Endothelial cell of umbilical vein (primary cell): ENCODE measurements around the gene KLRD1. TPM values are rescaled to one million over a fixed set of nuclear protein-coding genes. Genes with fewer than 3 reads are reported as not detected.
"Not testable (repeated sequence)": the region's sequence is repeated elsewhere in the genome, so short reads cannot be mapped to it uniquely, and the experiment has no call there.

Experiments used
- BruUV-seq: library from RNA; stranded (reverse); fragments of 400-500 nt; replicated peaks from 2 replicates; lab custom pipeline; 2021; lab: Mats Ljungman, UMichigan
- CTCF ChIA-PET: fragments of 300-600, 350-600 bp; sonication (Branson Sonifier 250); formaldehyde crosslinking; loops from one replicate; lab custom pipeline; 2021; ENCODE audit warnings: antibody characterized with exemption, inconsistent platforms; lab: Charles Lee
- POLR2A ChIA-PET: fragments of 300-600, 350-600 bp; sonication (Branson Sonifier 250); formaldehyde crosslinking; loops from one replicate; lab custom pipeline; 2021; ENCODE audit warnings: antibody characterized with exemption, inconsistent platforms; lab: Charles Lee
- DNase-seq: peaks from one replicate; pipeline ENCODE4 v3.0.0-alpha.2; 2011; ENCODE audit warnings: low read depth, low spot score
- FAIRE-seq: peaks from 2 replicates; lab custom pipeline; 2011; peaks lifted over from hg19 to GRCh38; lab: Jason Lieb, UNC
- H2AFZ ChIP-seq: 2 replicates; pipeline ENCODE4 v1.6.0; 2012; ENCODE audit warnings: low read depth, low read length, control low read depth, inconsistent platforms
- H3K27ac ChIP-seq: 2 replicates; pipeline ENCODE4 v1.5.1; 2011; ENCODE audit warnings: low read depth, mild to moderate bottlenecking, control low read depth, low read length, moderate library complexity; ENCODE audit not compliant: insufficient read depth
- H3K27me3 ChIP-seq, 2 experiments: 2 replicates each; pipeline versions ENCODE4 v1.6.0 to v1.6.1; 2011; ENCODE audit warnings: low read length in 2 of 2, mixed read lengths in 1 of 2; ENCODE audit not compliant: control insufficient read depth in 2 of 2, insufficient read depth in 2 of 2
- H3K36me3 ChIP-seq, 2 experiments: 2 replicates in 1 of 2; 3 replicates in 1 of 2; pipeline ENCODE4 v1.5.1; 2011; ENCODE audit warnings: low read length in 2 of 2, mild to moderate bottlenecking in 1 of 2, moderate library complexity in 1 of 2; ENCODE audit not compliant: control insufficient read depth in 2 of 2, insufficient read depth in 2 of 2; ENCODE audit errors: extremely low read depth in 1 of 2
- H3K4me1 ChIP-seq: 3 replicates; pipeline ENCODE4 v1.5.1; 2011; ENCODE audit warnings: mild to moderate bottlenecking, low read length; ENCODE audit not compliant: control insufficient read depth, insufficient read depth; ENCODE audit errors: extremely low read depth
- H3K4me2 ChIP-seq: 2 replicates; pipeline ENCODE4 v1.6.1; 2011; ENCODE audit warnings: low read length, control low read depth, mixed read lengths; ENCODE audit not compliant: insufficient read depth
- H3K4me3 ChIP-seq, 3 experiments: fragments of 200-600 bp in 1 of 3; sonication (generic), shearing (Covaris generic) in 1 of 3; replicated peaks in 1 of 3; 2 replicates each; pipeline ENCODE4 v1.5.1; 2011 to 2016; ENCODE audit warnings: control low read depth in 3 of 3, low read length in 3 of 3, mild to moderate bottlenecking in 2 of 3, inconsistent platforms in 1 of 3, low read depth in 1 of 3, moderate library complexity in 1 of 3; ENCODE audit not compliant: insufficient read depth in 1 of 3
- H3K79me2 ChIP-seq: 2 replicates; pipeline ENCODE4 v1.6.0; 2012; ENCODE audit warnings: low read length, inconsistent platforms; ENCODE audit not compliant: control insufficient read depth, insufficient read depth
- H3K9ac ChIP-seq: replicated peaks from 2 replicates; pipeline ENCODE3; 2011; ENCODE audit warnings: low read length, control low read depth; ENCODE audit not compliant: insufficient read depth; ENCODE audit errors: extremely low read depth
- H3K9me1 ChIP-seq: replicated peaks from 3 replicates; pipeline ENCODE4 v1.6.0; 2011; ENCODE audit warnings: mild to moderate bottlenecking, low read length; ENCODE audit not compliant: control insufficient read depth, insufficient read depth; ENCODE audit errors: extremely low read depth
- H3K9me3 ChIP-seq: replicated peaks from 2 replicates; pipeline ENCODE4 v1.5.1; 2012; ENCODE audit warnings: low read length, inconsistent platforms; ENCODE audit not compliant: control insufficient read depth, insufficient read depth
- H4K20me1 ChIP-seq: replicated peaks from 2 replicates; pipeline ENCODE3; 2011; ENCODE audit warnings: mild to moderate bottlenecking, low read length; ENCODE audit not compliant: control insufficient read depth, insufficient read depth; ENCODE audit errors: extremely low read depth
- EZH2 ChIP-seq: IDR thresholded peaks from 2 replicates; pipeline ENCODE4 v1.6.1; 2012; ENCODE audit warnings: borderline replicate concordance, low read depth, mild to moderate bottlenecking, moderate library complexity, low read length, inconsistent platforms; ENCODE audit not compliant: severe bottlenecking
- FOS ChIP-seq: IDR thresholded peaks from 2 replicates; pipeline ENCODE4 v1.6.1; 2011; ENCODE audit warnings: mild to moderate bottlenecking, low read length, moderate library complexity, borderline replicate concordance; ENCODE audit not compliant: insufficient read depth
- GATA2 ChIP-seq: IDR thresholded peaks from 2 replicates; pipeline ENCODE4 v1.7.0; 2011; ENCODE audit warnings: low read depth, mild to moderate bottlenecking, moderate library complexity, mixed read lengths, low read length; ENCODE audit not compliant: insufficient read length, insufficient read depth
- JUN ChIP-seq: IDR thresholded peaks from 2 replicates; pipeline ENCODE4 v1.6.1; 2011; ENCODE audit warnings: borderline replicate concordance, low read depth; ENCODE audit not compliant: insufficient read length, insufficient read depth
- MYC ChIP-seq: IDR thresholded peaks from one replicate; pipeline ENCODE4 v1.6.1; 2011; ENCODE audit warnings: mild to moderate bottlenecking, low read depth, low read length
- POLR2A ChIP-seq: IDR thresholded peaks from 2 replicates; pipeline ENCODE4 v1.6.1; 2012; ENCODE audit warnings: low read depth, mild to moderate bottlenecking, control low read depth, low read length
- POLR2AphosphoS5 ChIP-seq: IDR thresholded peaks from 2 replicates; pipeline ENCODE4 v1.6.1; 2012; ENCODE audit warnings: low read depth, mild to moderate bottlenecking, control low read depth, low read length, moderate library complexity; ENCODE audit not compliant: insufficient read depth
- dilution Hi-C: fragments of 300-500 bp; cut with MboI; formaldehyde crosslinking; loops from one replicate; pipeline ENCODE4 v1.15.0; 2019; ENCODE audit warnings: low sequenced_read_pairs; ENCODE audit not compliant: extremely low pct_ligation_motif_present
- intact Hi-C: fragments of 100-400 bp; cut with micrococcal nuclease; formaldehyde crosslinking; loops from one replicate; pipeline ENCODE4 v1.10.0; 2022
- polyA plus RNA-seq, 4 experiments: library from polyadenylated mRNA; depleted of rRNA in 3 of 4; stranded (reverse) in 3 of 4; unstranded in 1 of 4; fragments of >200 nt; gene quantifications; 2 replicates each; pipeline versions ENCODE4 v1.2.1 to v1.2.3, GENCODE V29; 2011 to 2012; ENCODE audit warnings: missing spikeins in 1 of 4
- total RNA-seq: library from RNA; stranded (reverse); gene quantifications from 2 replicates; pipeline ENCODE4 v1.2.3, GENCODE V29; 2021
- TF ChIP-seq, protein P1 (sequence below): IDR thresholded peaks from 2 replicates; pipeline ENCODE4 v1.6.1; 2011; ENCODE audit not compliant: insufficient read depth, insufficient read length
- TF ChIP-seq, protein P2 (sequence below), 2 donors: IDR thresholded peaks; 1 replicate in 1 of 2; 2 replicates in 1 of 2; pipeline ENCODE4 v1.5.1; 2011; ENCODE audit warnings: low read length in 2 of 2, mild to moderate bottlenecking in 2 of 2, moderate library complexity in 2 of 2, control low read depth in 1 of 2, inconsistent platforms in 1 of 2, low read depth in 1 of 2; ENCODE audit not compliant: insufficient read depth in 1 of 2; ENCODE audit errors: extremely low read depth in 1 of 2

The KLRD1 gene
- total and polyA plus RNA-seq, 2 donors (not counting 3 experiments of a cell fraction or from before 2014, with no cell fraction given): 0.13 to 0.15 TPM

DNA sequence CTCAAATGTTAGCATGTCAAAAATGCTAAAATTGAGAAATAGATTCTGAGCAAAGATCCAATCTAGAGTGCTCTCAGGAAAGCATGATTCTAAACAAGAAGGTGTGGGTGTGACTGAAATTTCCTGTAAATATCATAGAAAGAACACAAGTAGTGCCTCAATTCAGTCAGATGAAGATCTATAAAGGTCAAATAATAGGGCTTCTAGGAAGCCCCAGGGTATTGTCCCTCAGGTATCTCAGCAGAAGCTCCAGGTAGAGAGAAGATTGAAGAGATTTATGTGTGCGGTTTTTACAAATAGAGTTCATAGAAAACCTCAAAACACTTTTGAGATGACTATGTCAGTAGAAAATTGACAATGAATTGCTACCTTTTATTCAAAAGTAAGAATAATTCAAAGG, 13.0 kb downstream of the KLRD1 start:
- no peak for TF ChIP-seq POLR2AphosphoS5
- TF ChIP-seq, protein P1, sequence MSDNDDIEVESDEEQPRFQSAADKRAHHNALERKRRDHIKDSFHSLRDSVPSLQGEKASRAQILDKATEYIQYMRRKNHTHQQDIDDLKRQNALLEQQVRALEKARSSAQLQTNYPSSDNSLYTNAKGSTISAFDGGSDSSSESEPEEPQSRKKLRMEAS: no peak
- TF ChIP-seq GATA2: no peak
- no peak for TF ChIP-seq JUN
- TF ChIP-seq MYC: no peak
- TF ChIP-seq EZH2: no peak
- TF ChIP-seq, protein P2, sequence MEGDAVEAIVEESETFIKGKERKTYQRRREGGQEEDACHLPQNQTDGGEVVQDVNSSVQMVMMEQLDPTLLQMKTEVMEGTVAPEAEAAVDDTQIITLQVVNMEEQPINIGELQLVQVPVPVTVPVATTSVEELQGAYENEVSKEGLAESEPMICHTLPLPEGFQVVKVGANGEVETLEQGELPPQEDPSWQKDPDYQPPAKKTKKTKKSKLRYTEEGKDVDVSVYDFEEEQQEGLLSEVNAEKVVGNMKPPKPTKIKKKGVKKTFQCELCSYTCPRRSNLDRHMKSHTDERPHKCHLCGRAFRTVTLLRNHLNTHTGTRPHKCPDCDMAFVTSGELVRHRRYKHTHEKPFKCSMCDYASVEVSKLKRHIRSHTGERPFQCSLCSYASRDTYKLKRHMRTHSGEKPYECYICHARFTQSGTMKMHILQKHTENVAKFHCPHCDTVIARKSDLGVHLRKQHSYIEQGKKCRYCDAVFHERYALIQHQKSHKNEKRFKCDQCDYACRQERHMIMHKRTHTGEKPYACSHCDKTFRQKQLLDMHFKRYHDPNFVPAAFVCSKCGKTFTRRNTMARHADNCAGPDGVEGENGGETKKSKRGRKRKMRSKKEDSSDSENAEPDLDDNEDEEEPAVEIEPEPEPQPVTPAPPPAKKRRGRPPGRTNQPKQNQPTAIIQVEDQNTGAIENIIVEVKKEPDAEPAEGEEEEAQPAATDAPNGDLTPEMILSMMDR (IDR thresholded peaks at IDR 0.05; ENCODE audit: extremely low read depth in 1 of 2, insufficient read depth in 1 of 2, low read depth in 1 of 2, low read length in 2 of 2): no peak
- TF ChIP-seq POLR2A: no peak
- TF ChIP-seq FOS: no peak
- Histone ChIP-seq H3K9me1 (no peaks in the 10 kb centered on the region), H3K4me1 (no peaks in the 10 kb centered on the region), H3K27ac (no peak overlapping the region), H3K36me3 (no peaks in the 10 kb centered on the region), H2AFZ (no peak overlapping the region), H4K20me1 (no peaks in the 10 kb centered on the region), H3K4me3 (no peak overlapping the region), H3K79me2 (no peaks in the 10 kb centered on the region), H3K9me3 (no peaks in the 10 kb centered on the region), H3K4me2 (no peak overlapping the region), H3K27me3 (no peaks in the 10 kb centered on the region), H3K9ac (no peak overlapping the region)
- BruUV-seq: no TSS peak
- FAIRE-seq (no peak), DNase-seq (no peak)
- ChIA-PET CTCF (no interaction called here), POLR2A (no interaction called here)
- dilution Hi-C loops (no loop called here), intact Hi-C loops (no loop called here)

DNA sequence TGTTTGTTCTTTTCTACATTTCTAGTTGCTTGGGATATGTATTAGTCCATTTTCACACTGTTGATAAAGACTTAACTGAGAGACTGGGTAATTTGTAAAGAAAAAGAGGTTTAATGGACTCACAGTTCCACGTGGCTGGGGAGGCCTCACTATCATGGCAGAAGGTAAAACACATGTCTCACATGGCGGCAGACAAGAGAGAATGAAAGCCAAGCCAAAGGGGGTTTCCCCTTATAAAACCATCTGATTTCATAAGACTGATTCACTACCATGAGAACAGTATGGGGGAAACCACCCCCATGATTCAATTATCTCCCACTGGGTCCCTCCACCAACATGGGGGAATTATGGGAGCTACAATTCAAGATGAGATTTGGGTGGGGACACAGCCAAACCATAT, 21.0 kb downstream of the KLRD1 start:
- BruUV-seq, CTCF ChIA-PET, H2AFZ ChIP-seq: not testable (repeated sequence)

More for the DNA sequence above, 21.0 kb downstream of the KLRD1 start:
- DNase-seq, H4K20me1 ChIP-seq, H3K4me1 ChIP-seq, H3K36me3 ChIP-seq, H3K9ac ChIP-seq, H3K27me3 ChIP-seq, FAIRE-seq, H3K9me3 ChIP-seq, dilution Hi-C loops, H3K9me1 ChIP-seq, H3K4me3 ChIP-seq, POLR2A ChIA-PET, H3K27ac ChIP-seq, H3K79me2 ChIP-seq, H3K4me2 ChIP-seq: not testable (repeated sequence)
- intact Hi-C loops: loop anchor here (5.0 kb wide), 1 partner anchor 869 kb away; no protein-coding TSS in a partner anchor
